Endothelial cell (in vitro differentiated cells): Measurements from ENCODE around the gene DCUN1D4. TPM values are rescaled to one million over a fixed set of nuclear protein-coding genes. Genes with fewer than 3 reads are reported as not detected.

Experiments
- DNase-seq: peaks from one replicate; pipeline ENCODE4 v3.0.0; 2021; ENCODE audit warnings: low spot score
- H3K27ac Mint-ChIP-seq: one replicate; pipeline ENCODE4 v1.8.0; 2021; ENCODE audit warnings: mixed read lengths, inconsistent platforms; ENCODE audit not compliant: unreplicated experiment
- H3K27me3 Mint-ChIP-seq: one replicate; pipeline ENCODE4 v1.8.0; 2021; ENCODE audit warnings: mild to moderate bottlenecking, moderate library complexity, mixed read lengths, inconsistent platforms; ENCODE audit not compliant: unreplicated experiment
- H3K36me3 Mint-ChIP-seq: one replicate; pipeline ENCODE4 v1.8.0; 2021; ENCODE audit warnings: mild to moderate bottlenecking, low read depth, mixed read lengths, inconsistent platforms; ENCODE audit not compliant: unreplicated experiment
- H3K4me1 Mint-ChIP-seq: one replicate; pipeline ENCODE4 v1.8.0; 2021; ENCODE audit warnings: mild to moderate bottlenecking, mixed read lengths, inconsistent platforms; ENCODE audit not compliant: unreplicated experiment
- H3K4me3 Mint-ChIP-seq: one replicate; pipeline ENCODE4 v1.8.0; 2021; ENCODE audit warnings: mild to moderate bottlenecking, mixed read lengths, inconsistent platforms; ENCODE audit not compliant: unreplicated experiment
- H3K9me3 Mint-ChIP-seq: one replicate; pipeline ENCODE4 v1.8.0; 2021; ENCODE audit warnings: mixed read lengths, inconsistent platforms; ENCODE audit not compliant: unreplicated experiment
- CTCF ChIP-seq: fragments of 200-600 bp; sonication (generic); IDR thresholded peaks from one replicate; pipeline ENCODE4 v1.5.0; 2021; ENCODE audit warnings: antibody characterized with exemption; ENCODE audit not compliant: unreplicated experiment
- total RNA-seq: library from RNA; stranded (reverse); fragmentation: NEBNext Ultra II Directional; extraction: Animal tissue kit (Norgen Biotek cat#: 25700); gene quantifications from one replicate; pipeline ENCODE4 v1.2.1, GENCODE V29; 2021; ENCODE audit not compliant: unreplicated experiment

DCUN1D4 gene
- total RNA-seq, 1 donor from 2014 or later: 61.0 TPM

GRCh38 chr4:51942833-51943215 is 99.9 kb downstream of the DCUN1D4 start:
- Mint-ChIP-seq H3K27me3 (no peaks in the 10 kb centered on the region), H3K27ac (no peak overlapping the region), H3K4me3 (no peak overlapping the region), H3K9me3 (peaks cover 3% of the 10 kb centered on the region), H3K4me1 (no peaks in the 10 kb centered on the region), H3K36me3 (no peaks in the 10 kb centered on the region)
- TF ChIP-seq CTCF: no peak
- no peak for DNase-seq

GRCh38 chr4:51943221-51943620 is 100.3 kb downstream of the DCUN1D4 start:
- no peak for TF ChIP-seq CTCF
- H3K4me3 Mint-ChIP-seq: no peak overlapping the region

GRCh38 chr4:51958199-51958968 is 115.4 kb downstream of the DCUN1D4 start:
- no peak overlapping the region for H3K27ac Mint-ChIP-seq
- H3K4me3 Mint-ChIP-seq: no peak overlapping the region
- H3K36me3 Mint-ChIP-seq: peaks cover 7% of the 10 kb centered on the region
- H3K9me3 Mint-ChIP-seq: peaks cover 6% of the 10 kb centered on the region
- H3K27me3 Mint-ChIP-seq: no peaks in the 10 kb centered on the region
- H3K4me1 Mint-ChIP-seq: no peaks in the 10 kb centered on the region
- TF ChIP-seq CTCF: no peak
- no peak for DNase-seq

More at GRCh38 chr4:51943221-51943620, 100.3 kb downstream of the DCUN1D4 start:
- Mint-ChIP-seq H3K9me3 (peaks cover 3% of the 10 kb centered on the region), H3K36me3 (no peaks in the 10 kb centered on the region), H3K27ac (no peak overlapping the region), H3K4me1 (no peaks in the 10 kb centered on the region), H3K27me3 (no peaks in the 10 kb centered on the region)
- DNase-seq: no peak

GRCh38 chr4:51960486-51960885 is 117.5 kb downstream of the DCUN1D4 start:
- DNase-seq: no peak
- Mint-ChIP-seq H3K4me1 (no peaks in the 10 kb centered on the region), H3K36me3 (peaks cover under 1% of the 10 kb centered on the region), H3K27ac (no peak overlapping the region), H3K27me3 (no peaks in the 10 kb centered on the region), H3K9me3 (no peaks in the 10 kb centered on the region), H3K4me3 (no peak overlapping the region)
- no peak for TF ChIP-seq CTCF

- peaks cover 4% of the 10 kb centered on the region for H3K36me3 Mint-ChIP-seq
- TF ChIP-seq CTCF: no peak
- H3K27ac Mint-ChIP-seq: no peak overlapping the region
- no peaks in the 10 kb centered on the region for H3K9me3 Mint-ChIP-seq
- H3K4me3 Mint-ChIP-seq: no peak overlapping the region
- no peak for DNase-seq
- peaks cover 2% of the 10 kb centered on the region for H3K27me3 Mint-ChIP-seq
- H3K4me1 Mint-ChIP-seq: no peaks in the 10 kb centered on the region
These were observed 121.0 kb downstream of the DCUN1D4 start for GRCh38 chr4:51963841-51964517.
